Activated T-helper 2 cell treated with anti-CD3 and anti-CD28 coated beads, Interferon-gamma antibody, Interleukin-2, Interleukin-4, amounts not matched to agents 10 μg/mL and 5 μg/mL and 100 μg/mL, durations not matched to agents 14 hours and 24 hours and 36 hours (primary cell): ENCODE results near the gene MUC20. TPM values are rescaled to one million over a fixed set of nuclear protein-coding genes. Genes with fewer than 3 reads are reported as not detected.
A peak's percentile ranks its signal among the peaks of the same experiment; 100 is the strongest.

Experiments used
- DNase-seq: peaks from one replicate; pipeline ENCODE4 v3.0.0; 2021; ENCODE audit warnings: low spot score
- H3K27ac Mint-ChIP-seq: one replicate; pipeline ENCODE4 v1.8.0; 2021; ENCODE audit warnings: mixed read lengths
- H3K27me3 Mint-ChIP-seq: one replicate; pipeline ENCODE4 v1.8.0; 2021; ENCODE audit warnings: low read depth, mixed read lengths
- H3K36me3 Mint-ChIP-seq: one replicate; pipeline ENCODE4 v1.8.0; 2021; ENCODE audit warnings: low read depth, mixed read lengths
- H3K4me1 Mint-ChIP-seq: one replicate; pipeline ENCODE4 v1.8.0; 2021; ENCODE audit warnings: low read depth, mixed read lengths
- H3K4me3 Mint-ChIP-seq: one replicate; pipeline ENCODE4 v1.8.0; 2021; ENCODE audit warnings: low read depth, mild to moderate bottlenecking, moderate library complexity, mixed read lengths
- H3K9me3 Mint-ChIP-seq: one replicate; pipeline ENCODE4 v1.8.0; 2021; ENCODE audit warnings: mixed read lengths
- intact Hi-C: fragments of 100-400 bp; cut with micrococcal nuclease; formaldehyde crosslinking; loops from one replicate; pipeline ENCODE4 v1.15.1; 2023
- total RNA-seq: library from RNA; stranded (reverse); gene quantifications from 2 replicates; pipeline ENCODE4 v1.2.3, GENCODE V29; 2022

Gene MUC20
- total RNA-seq, 1 donor from 2014 or later, result 3.9 TPM

GRCh38 chr3:195752546-195753331 is 32.0 kb downstream of the MUC20 start:
- Mint-ChIP-seq H3K9me3 (no peaks in the 10 kb centered on the region), H3K27ac (no peak overlapping the region), H3K4me3 (no peak overlapping the region), H3K27me3 (peaks cover 5% of the 10 kb centered on the region), H3K36me3 (no peaks in the 10 kb centered on the region), H3K4me1 (peaks cover 19% of the 10 kb centered on the region)
- intact Hi-C loops, result no loop called here
- no peak for DNase-seq

DNA sequence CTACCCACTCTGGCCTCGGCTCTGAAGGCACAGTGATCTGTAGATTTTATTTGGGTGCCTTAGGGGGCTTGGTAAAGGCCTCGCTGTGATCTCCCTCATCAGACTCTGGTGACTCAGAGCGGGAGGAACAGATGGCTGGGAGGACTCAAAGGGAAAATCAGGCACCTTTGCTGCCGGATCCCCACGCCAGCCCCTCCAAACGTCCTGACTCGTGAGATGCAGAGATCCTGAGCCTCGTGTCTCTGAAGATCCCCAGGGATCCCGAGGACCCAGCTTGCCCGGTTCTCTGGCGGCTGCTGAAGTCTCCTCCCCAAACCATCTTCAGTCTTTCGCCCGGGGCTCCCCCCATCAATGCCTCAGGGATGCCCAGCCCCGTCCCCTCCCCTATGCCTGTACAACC is 32.8 kb downstream of the MUC20 start:
- no peaks in the 10 kb centered on the region for H3K36me3 Mint-ChIP-seq
- H3K4me1 Mint-ChIP-seq, result peaks cover 18% of the 10 kb centered on the region
- DNase-seq, result no peak
- intact Hi-C loops, result no loop called here
- H3K27me3 Mint-ChIP-seq, result peaks cover 9% of the 10 kb centered on the region
- H3K9me3 Mint-ChIP-seq, result no peaks in the 10 kb centered on the region
- no peak overlapping the region for H3K4me3 Mint-ChIP-seq
- no peak overlapping the region for H3K27ac Mint-ChIP-seq

DNA sequence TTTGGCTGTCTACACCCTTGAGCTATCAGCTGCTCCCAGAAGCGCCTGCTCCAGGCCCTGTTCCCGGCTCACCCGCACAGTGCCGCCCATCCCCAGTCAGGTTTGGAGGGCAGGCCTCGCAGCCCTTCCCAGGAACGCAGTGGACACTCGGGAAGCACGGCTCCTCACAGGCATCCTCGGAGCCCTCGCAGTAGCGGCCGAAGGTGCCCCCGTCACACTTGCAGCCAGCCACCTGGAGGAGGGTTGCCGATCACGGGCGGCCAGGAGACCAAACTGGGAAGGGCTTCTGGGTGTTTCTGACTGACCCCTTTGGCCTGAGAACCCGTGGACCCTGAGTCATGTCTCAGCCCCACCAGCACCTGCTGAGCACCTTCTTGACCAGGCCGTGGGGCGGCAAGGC is 33.4 kb downstream of the MUC20 start:
- no peak for DNase-seq
- Mint-ChIP-seq H3K27ac (no peak overlapping the region), H3K4me1 (peaks cover 13% of the 10 kb centered on the region), H3K27me3 (peaks cover 9% of the 10 kb centered on the region), H3K4me3 (no peak overlapping the region), H3K36me3 (no peaks in the 10 kb centered on the region), H3K9me3 (no peaks in the 10 kb centered on the region)
- intact Hi-C loops, result no loop called here

DNA sequence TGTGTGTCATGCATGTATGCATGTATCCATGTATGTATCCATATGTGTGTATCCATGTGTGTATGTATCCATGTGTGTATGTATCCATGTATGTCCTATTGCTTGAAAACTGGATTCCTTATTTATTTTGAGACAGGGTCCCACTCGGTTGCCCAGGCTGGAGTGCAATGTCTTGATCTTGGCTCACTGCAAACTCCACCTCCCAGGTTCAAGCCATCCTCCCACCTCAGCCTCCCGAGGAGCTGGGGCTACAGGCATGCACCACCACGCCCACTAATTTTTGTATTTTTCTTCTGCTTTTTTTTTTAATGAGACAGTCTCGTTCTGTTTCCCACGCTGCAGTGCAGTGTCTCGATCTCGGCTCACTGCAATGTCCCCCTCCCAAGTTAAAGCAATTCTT is 34.1 kb downstream of the MUC20 start:
- no peak overlapping the region for H3K4me3 Mint-ChIP-seq
- no peak overlapping the region for H3K27ac Mint-ChIP-seq
- H3K36me3 Mint-ChIP-seq, result no peaks in the 10 kb centered on the region
- H3K27me3 Mint-ChIP-seq, result peaks cover 15% of the 10 kb centered on the region
- DNase-seq, result no peak
- peaks cover 12% of the 10 kb centered on the region for H3K4me1 Mint-ChIP-seq
- intact Hi-C loops, result no loop called here
- H3K9me3 Mint-ChIP-seq, result no peaks in the 10 kb centered on the region

DNA sequence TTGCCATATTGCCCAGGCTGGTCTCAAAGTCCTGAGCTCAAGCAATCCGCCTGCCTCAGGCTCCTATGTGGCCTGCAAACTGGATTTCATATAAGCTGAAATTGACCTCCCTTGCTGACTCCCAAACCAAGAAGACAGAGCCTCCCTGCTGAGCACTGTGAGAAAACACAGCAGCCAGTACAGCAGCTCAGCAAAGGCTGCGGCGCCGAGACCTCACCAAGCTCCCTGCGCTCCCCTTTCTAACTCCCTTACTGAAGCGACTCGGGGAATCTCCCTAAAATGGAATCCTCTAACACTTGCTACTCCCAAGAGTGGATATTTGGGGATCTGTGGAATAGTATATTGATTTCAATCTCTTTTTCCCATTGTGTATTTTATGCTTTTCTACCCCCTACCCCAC is 34.6 kb downstream of the MUC20 start:
- H3K36me3 Mint-ChIP-seq, result no peaks in the 10 kb centered on the region
- H3K9me3 Mint-ChIP-seq, result no peaks in the 10 kb centered on the region
- peaks cover 12% of the 10 kb centered on the region for H3K4me1 Mint-ChIP-seq
- peaks cover 19% of the 10 kb centered on the region for H3K27me3 Mint-ChIP-seq
- no peak overlapping the region for H3K27ac Mint-ChIP-seq
- H3K4me3 Mint-ChIP-seq, result no peak overlapping the region
- DNase-seq, result no peak
- intact Hi-C loops, result no loop called here

DNA sequence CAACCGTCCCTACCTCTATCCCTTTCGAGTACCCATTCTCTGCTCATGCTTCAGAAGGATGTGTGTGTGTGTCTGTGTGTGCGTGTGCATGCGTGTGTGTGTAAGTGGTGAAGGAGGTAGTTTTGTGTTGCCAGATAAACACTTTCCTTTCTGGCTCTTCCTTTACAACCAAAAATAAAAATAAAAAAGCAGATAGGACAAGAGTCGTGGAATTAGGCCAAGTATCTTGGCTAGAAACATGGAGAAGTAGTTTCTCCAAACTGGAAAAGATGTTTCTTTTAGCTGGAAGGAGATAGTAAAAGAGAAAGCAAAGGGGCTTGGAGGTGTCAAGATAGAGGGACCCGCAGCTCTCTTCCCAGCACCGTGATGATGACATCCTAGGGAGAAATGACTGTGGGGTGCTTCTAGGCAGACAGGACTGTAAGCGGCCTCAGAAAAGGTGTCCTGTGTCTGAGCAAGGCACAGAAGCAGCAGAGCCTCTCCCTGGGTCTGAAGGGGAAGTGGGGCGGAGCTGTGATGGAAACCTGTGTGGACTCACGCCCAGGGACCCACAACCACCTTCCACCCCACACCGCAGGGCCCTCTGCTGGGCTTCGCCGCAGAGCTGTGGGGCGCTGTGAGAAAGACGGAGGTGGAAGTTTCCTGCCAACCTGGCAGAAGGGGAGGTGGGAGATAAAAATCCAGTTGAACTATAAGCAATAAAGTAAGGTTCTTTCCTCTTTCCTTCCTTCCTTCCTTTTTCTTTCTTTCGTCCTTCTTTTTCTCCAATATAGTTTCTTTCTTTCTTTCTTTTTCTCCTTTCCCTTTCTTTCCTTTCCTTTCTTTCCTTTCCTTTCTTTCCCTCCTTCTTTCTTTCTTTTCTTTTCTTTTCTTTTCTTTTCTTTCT is 35.3 kb downstream of the MUC20 start:
- intact Hi-C loops, result no loop called here
- Mint-ChIP-seq H3K4me3 (no peak overlapping the region), H3K27ac (no peak overlapping the region), H3K27me3 (peaks cover 25% of the 10 kb centered on the region), H3K9me3 (no peaks in the 10 kb centered on the region), H3K36me3 (no peaks in the 10 kb centered on the region), H3K4me1 (peaks cover 12% of the 10 kb centered on the region)
- DNase-seq, result peak; percentile 23

DNA sequence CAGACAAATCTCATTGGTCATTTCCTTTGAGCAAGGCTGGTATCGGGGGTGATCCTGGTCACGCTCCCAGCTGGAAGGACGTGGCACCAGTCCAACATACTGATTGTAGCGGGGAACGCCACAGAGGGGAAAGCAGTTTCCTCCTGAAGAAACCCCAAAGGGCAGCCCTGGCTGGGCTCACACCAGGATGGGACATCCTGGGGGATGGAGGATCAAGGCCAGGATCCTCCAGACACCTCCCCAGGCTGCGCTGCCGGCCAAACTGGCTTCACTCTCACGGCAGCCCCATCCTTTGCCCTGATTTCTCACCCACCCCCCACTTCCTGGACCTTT is 36.6 kb downstream of the MUC20 start:
- intact Hi-C loops, result no loop called here
- Mint-ChIP-seq H3K4me1 (peaks cover 12% of the 10 kb centered on the region), H3K9me3 (no peaks in the 10 kb centered on the region), H3K36me3 (no peaks in the 10 kb centered on the region), H3K27me3 (peaks cover 25% of the 10 kb centered on the region), H3K27ac (no peak overlapping the region), H3K4me3 (no peak overlapping the region)
- DNase-seq, result no peak

DNA sequence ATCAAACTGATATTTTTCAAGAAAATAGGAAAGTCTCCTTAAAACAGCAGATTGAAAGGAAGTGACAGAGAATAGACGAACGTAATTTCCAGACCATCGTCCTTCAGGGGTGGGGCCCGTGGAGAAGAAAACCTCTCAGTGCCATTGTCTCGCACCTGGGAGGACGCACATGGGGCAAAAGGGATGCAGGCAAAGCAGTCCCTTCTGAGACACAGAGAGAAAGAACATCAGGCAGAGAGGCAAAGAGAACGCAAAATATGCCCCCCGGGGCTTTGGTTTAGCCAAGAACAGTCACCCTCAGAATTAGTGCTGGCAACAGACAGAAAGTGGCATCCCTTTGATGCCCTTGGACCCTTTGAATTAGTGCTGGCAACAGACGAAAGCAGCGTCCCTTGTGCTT is 37.0 kb downstream of the MUC20 start:
- Mint-ChIP-seq H3K27me3 (peaks cover 25% of the 10 kb centered on the region), H3K4me1 (peaks cover 12% of the 10 kb centered on the region), H3K9me3 (no peaks in the 10 kb centered on the region), H3K27ac (no peak overlapping the region), H3K36me3 (no peaks in the 10 kb centered on the region), H3K4me3 (no peak overlapping the region)
- no peak for DNase-seq
- intact Hi-C loops, result no loop called here

- peaks cover 25% of the 10 kb centered on the region for H3K27me3 Mint-ChIP-seq
- intact Hi-C loops, result no loop called here
- DNase-seq, result no peak
- no peak overlapping the region for H3K27ac Mint-ChIP-seq
- H3K36me3 Mint-ChIP-seq, result no peaks in the 10 kb centered on the region
- no peak overlapping the region for H3K4me3 Mint-ChIP-seq
- peaks cover 11% of the 10 kb centered on the region for H3K4me1 Mint-ChIP-seq
- no peaks in the 10 kb centered on the region for H3K9me3 Mint-ChIP-seq
Measured at GRCh38 chr3:195758721-195759353, 38.1 kb downstream of the MUC20 start.

DNA sequence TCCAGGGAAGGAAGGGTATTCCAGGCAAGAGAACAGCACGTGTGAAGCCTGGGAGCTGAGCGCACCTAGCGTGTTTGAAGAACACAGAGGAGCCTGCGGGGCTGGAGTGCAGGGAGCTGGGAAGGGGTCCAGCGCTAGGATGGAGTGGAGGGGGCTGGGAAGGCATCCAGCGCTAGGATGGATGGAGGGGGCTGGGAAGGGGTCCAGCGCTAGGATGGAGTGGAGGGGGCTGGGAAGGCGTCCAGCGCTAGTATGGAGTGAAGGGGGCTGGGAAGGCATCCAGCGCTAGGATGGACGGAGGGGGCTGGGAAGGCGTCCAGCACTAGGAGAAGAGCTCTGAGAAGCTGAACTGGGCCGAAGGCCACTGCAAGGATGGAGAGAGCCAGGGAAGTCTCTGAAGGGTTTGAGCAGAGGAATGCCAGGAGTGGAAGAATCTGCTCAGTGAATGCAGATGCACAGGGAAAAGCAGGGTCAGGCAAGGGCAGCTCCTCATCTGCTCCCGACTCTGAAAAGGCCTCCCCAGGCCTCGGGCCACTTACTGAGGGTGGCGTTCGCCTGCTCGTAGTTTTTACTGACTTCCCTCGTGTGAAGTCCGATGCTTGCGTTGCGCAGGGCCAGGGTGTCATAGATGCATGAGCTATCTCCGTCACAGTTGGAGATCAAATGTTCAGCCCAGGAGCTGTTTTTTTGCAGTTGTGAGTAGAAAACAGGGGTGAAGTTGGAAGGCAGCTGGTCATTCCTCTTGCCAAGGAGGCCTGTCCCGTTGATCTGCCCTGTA is 39.8 kb downstream of the MUC20 start:
- H3K27ac Mint-ChIP-seq, result no peak overlapping the region
- H3K4me3 Mint-ChIP-seq, result no peak overlapping the region
- H3K4me1 Mint-ChIP-seq, result peaks cover 11% of the 10 kb centered on the region
- H3K9me3 Mint-ChIP-seq, result no peaks in the 10 kb centered on the region
- DNase-seq, result no peak
- no peaks in the 10 kb centered on the region for H3K36me3 Mint-ChIP-seq
- intact Hi-C loops, result no loop called here
- H3K27me3 Mint-ChIP-seq, result peaks cover 29% of the 10 kb centered on the region

- no peaks in the 10 kb centered on the region for H3K36me3 Mint-ChIP-seq
- intact Hi-C loops, result no loop called here
- no peaks in the 10 kb centered on the region for H3K9me3 Mint-ChIP-seq
- no peak for DNase-seq
- no peak overlapping the region for H3K4me3 Mint-ChIP-seq
- H3K27me3 Mint-ChIP-seq, result peaks cover 29% of the 10 kb centered on the region
- H3K27ac Mint-ChIP-seq, result no peak overlapping the region
- peaks cover 7% of the 10 kb centered on the region for H3K4me1 Mint-ChIP-seq
Measured at GRCh38 chr3:195761123-195761566, 40.4 kb downstream of the MUC20 start.

- Mint-ChIP-seq H3K27me3 (peaks cover 29% of the 10 kb centered on the region), H3K36me3 (no peaks in the 10 kb centered on the region), H3K27ac (no peak overlapping the region), H3K9me3 (no peaks in the 10 kb centered on the region), H3K4me1 (peaks cover 4% of the 10 kb centered on the region), H3K4me3 (no peak overlapping the region)
- intact Hi-C loops, result no loop called here
- no peak for DNase-seq
Measured at GRCh38 chr3:195761567-195762248, 40.9 kb downstream of the MUC20 start.
